AG08396 (cell line): Measurements from ENCODE around the gene HERPUD2.

ENCODE experiments used
- DNase-seq: peaks from one replicate; pipeline ENCODE4 v3.0.0; 2012; ENCODE audit warnings: low spot score, mixed read lengths

The HERPUD2 gene

GRCh38 chr7:35694784-35695472 lies at the start of gene HERPUD2:
TSS of gene HERPUD2 (minus strand) at chr7:35695135. CDS start at chr7:35694330, 805 bp downstream.
- DNase-seq: peak; percentile 94

- no peak for DNase-seq
Measured at GRCh38 chr7:35738889-35739288, 44.0 kb upstream of the HERPUD2 start.

GRCh38 chr7:35736725-35737124 lies 41.8 kb upstream of the HERPUD2 start:
- DNase-seq: no peak

- no peak for DNase-seq
Measured at GRCh38 chr7:35735396-35735795, 40.5 kb upstream of the HERPUD2 start.

- no peak for DNase-seq
Measured at GRCh38 chr7:35734001-35734483, 39.1 kb upstream of the HERPUD2 start.

GRCh38 chr7:35731349-35731748 lies 36.4 kb upstream of the HERPUD2 start:
- DNase-seq: no peak

GRCh38 chr7:35729061-35729783 lies 34.3 kb upstream of the HERPUD2 start:
- no peak for DNase-seq

- no peak for DNase-seq
Measured at GRCh38 chr7:35728412-35729060, 33.6 kb upstream of the HERPUD2 start.

- DNase-seq: no peak
Measured at GRCh38 chr7:35727571-35727970, 32.6 kb upstream of the HERPUD2 start.

- no peak for DNase-seq
Measured at GRCh38 chr7:35726654-35727053, 31.7 kb upstream of the HERPUD2 start.

GRCh38 chr7:35725280-35725680 lies 30.3 kb upstream of the HERPUD2 start:
- no peak for DNase-seq

GRCh38 chr7:35723011-35723410 lies 28.1 kb upstream of the HERPUD2 start:
- DNase-seq: no peak

GRCh38 chr7:35722054-35722849 lies 27.3 kb upstream of the HERPUD2 start:
- no peak for DNase-seq

- no peak for DNase-seq
Measured at GRCh38 chr7:35721288-35721687, 26.4 kb upstream of the HERPUD2 start.

GRCh38 chr7:35720849-35721248 lies 25.9 kb upstream of the HERPUD2 start:
- no peak for DNase-seq

GRCh38 chr7:35720032-35720431 lies 25.1 kb upstream of the HERPUD2 start:
- no peak for DNase-seq

- no peak for DNase-seq
Measured at GRCh38 chr7:35718047-35718446, 23.1 kb upstream of the HERPUD2 start.

GRCh38 chr7:35717516-35717915 lies 22.6 kb upstream of the HERPUD2 start:
- DNase-seq: no peak

GRCh38 chr7:35717013-35717412 lies 22.1 kb upstream of the HERPUD2 start:
- no peak for DNase-seq

GRCh38 chr7:35716038-35716803 lies 21.3 kb upstream of the HERPUD2 start:
- DNase-seq: no peak

GRCh38 chr7:35714862-35715261 lies 19.9 kb upstream of the HERPUD2 start:
- no peak for DNase-seq
